Upper lobe of right lung (tissue), 1 donor: ENCODE measurements around the gene ANKS1B. TPM values are rescaled to one million over a fixed set of nuclear protein-coding genes. Genes with fewer than 3 reads are reported as not detected.

ENCODE experiments used
- ATAC-seq: fragments of 200-7000 bp; cut with Tn5 transposase; one replicate; pipeline ENCODE4 v1.9.1; 2020; ENCODE audit warnings: mild to moderate bottlenecking, moderate library complexity
- DNase-seq: peaks from one replicate; pipeline ENCODE4 v3.0.0-alpha.2; 2020
- H3K27ac ChIP-seq: fragments of 200-600 bp; one replicate; pipeline ENCODE4 v1.8.0; 2022
- H3K27me3 ChIP-seq: fragments of 200-600 bp; one replicate; pipeline ENCODE4 v1.8.0; 2022; ENCODE audit warnings: mild to moderate bottlenecking
- H3K36me3 ChIP-seq: fragments of 200-600 bp; one replicate; pipeline ENCODE4 v1.8.0; 2022
- H3K4me1 ChIP-seq: fragments of 200-600 bp; one replicate; pipeline ENCODE4 v1.8.0; 2022
- H3K4me3 ChIP-seq: fragments of 200-600 bp; one replicate; pipeline ENCODE4 v1.8.0; 2022; ENCODE audit warnings: mild to moderate bottlenecking
- H3K9me3 ChIP-seq: fragments of 200-600 bp; one replicate; pipeline ENCODE4 v1.8.0; 2022
- CTCF ChIP-seq: fragments of 200-600 bp; IDR thresholded peaks from one replicate; pipeline ENCODE4 v1.8.0; 2022; ENCODE audit warnings: antibody characterized with exemption
- intact Hi-C: fragments of 100-400 bp; cut with DNase I; formaldehyde crosslinking; loops from one replicate; pipeline ENCODE4 v1.11.0; 2022
- total RNA-seq: library from RNA; stranded (reverse); fragmentation: NEBNext Ultra II Directional; extraction: Animal tissue kit (Norgen Biotek cat#: 25700); gene quantifications from one replicate; pipeline ENCODE4 v1.2.1, GENCODE V29; 2021
- donor health status: DM: no; HTN: yes; CAD: no; lungs with severe emphysema.

ANKS1B gene
- total RNA-seq, 1 donor from 2014 or later: 5.3 TPM

DNA sequence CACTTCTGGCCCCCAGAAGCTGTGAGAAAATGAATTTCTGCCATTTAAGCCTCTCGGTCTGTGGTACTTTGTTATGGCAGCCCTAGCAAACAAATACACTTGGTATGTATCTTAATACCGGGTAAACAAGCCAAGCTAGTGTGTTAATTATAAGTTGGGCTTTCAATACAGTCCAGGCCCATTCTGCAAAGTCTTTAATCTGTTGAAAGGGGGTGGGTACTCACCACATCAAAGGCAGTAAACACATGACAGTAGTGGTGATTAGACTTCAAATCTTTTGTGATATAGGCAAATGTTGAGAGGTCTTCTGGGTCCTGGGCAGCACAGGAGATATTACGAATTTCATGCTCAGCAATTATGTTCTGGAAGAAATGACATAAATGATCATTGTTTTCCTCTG lies 1211.9 kb downstream of the ANKS1B start:
- Histone ChIP-seq H3K36me3 (no peaks in the 10 kb centered on the region), H3K4me3 (no peak overlapping the region), H3K9me3 (no peaks in the 10 kb centered on the region), H3K4me1 (no peaks in the 10 kb centered on the region), H3K27me3 (no peaks in the 10 kb centered on the region), H3K27ac (no peak overlapping the region)
- DNase-seq (no peak), ATAC-seq (no peak)
- intact Hi-C loops: no loop called here
- no peak for TF ChIP-seq CTCF

DNA sequence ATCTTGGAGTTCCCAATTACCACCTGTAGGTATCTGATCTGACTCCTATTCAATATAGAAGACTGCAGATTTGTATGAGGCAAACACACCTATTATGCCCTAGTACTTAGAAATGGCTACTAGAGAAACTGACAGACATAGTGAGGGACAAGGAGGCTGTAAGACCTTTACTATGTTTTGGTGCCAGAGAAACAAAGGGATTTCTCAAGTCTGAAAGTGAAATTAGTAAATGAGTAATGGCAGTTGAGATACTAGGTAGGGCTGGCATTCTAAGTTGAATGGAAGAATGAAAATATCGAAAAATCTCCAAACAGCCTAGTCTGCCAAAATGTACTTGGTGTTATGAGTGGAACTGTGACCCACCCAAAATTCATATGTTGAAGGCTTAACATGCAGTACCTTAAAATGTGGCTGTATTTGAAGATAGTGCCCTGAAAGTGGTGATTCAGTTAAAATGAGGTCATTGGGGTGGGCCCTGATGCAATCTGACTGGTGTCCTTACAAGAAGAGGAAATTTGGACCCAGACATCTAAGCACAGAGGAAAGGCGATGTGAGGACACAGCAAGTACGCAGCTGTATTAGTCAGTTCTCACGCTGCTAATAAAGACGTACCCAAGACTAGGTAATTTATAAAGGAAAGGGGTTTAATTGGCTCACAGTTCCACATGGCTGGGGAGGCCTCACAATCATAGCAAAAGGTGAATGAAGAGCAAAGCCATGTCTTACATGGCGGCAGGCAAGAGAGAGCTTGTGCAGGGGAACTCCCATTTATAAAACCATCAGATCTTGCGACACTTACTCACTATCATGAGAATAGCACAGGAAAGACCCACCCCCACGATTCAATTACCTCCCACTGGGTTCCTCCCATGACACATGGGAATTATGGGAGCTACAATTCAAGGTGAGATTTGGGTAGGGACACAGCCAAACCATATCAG lies 1212.7 kb downstream of the ANKS1B start:
- H3K4me3 ChIP-seq: no peak overlapping the region
- intact Hi-C loops: no loop called here
- no peak for DNase-seq
- no peaks in the 10 kb centered on the region for H3K4me1 ChIP-seq
- no peaks in the 10 kb centered on the region for H3K27me3 ChIP-seq
- H3K9me3 ChIP-seq: no peaks in the 10 kb centered on the region
- no peak for ATAC-seq
- no peaks in the 10 kb centered on the region for H3K36me3 ChIP-seq
- H3K27ac ChIP-seq: no peak overlapping the region
- no peak for TF ChIP-seq CTCF

- no peaks in the 10 kb centered on the region for H3K36me3 ChIP-seq
- no peak overlapping the region for H3K4me3 ChIP-seq
- DNase-seq: no peak
- no peak for TF ChIP-seq CTCF
- ATAC-seq: no peak
- no peaks in the 10 kb centered on the region for H3K4me1 ChIP-seq
- intact Hi-C loops: no loop called here
- H3K27ac ChIP-seq: no peak overlapping the region
- H3K27me3 ChIP-seq: no peaks in the 10 kb centered on the region
- H3K9me3 ChIP-seq: no peaks in the 10 kb centered on the region
Observed at GRCh38 chr12:98770230-98770629, 1214.5 kb downstream of the ANKS1B start.

DNA sequence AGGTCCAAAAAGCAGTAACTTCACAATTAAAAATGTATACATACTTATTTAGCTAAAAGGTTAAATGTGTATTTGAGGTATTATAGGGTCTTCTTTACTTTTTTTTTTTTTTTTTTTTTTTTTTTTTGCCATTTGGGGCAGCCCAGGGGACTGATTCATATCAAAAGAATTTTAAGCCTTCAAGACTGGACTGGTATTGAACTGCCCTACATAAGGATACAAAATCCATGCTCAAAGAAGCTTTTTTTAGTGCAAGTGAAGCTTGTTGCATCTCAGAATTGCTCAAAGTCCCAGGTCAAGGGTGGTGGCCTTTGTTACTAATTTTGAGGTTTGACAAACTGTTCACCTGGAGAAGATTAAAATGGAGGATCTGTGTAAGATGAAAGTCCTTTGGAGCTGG lies 1215.7 kb downstream of the ANKS1B start:
- no peak for DNase-seq
- intact Hi-C loops: no loop called here

GRCh38 chr12:98767248-98767647 lies 1217.5 kb downstream of the ANKS1B start:
- ATAC-seq (no peak), DNase-seq (no peak)
- Histone ChIP-seq H3K27me3 (no peaks in the 10 kb centered on the region), H3K36me3 (no peaks in the 10 kb centered on the region), H3K27ac (no peak overlapping the region), H3K4me1 (no peaks in the 10 kb centered on the region), H3K4me3 (no peak overlapping the region), H3K9me3 (no peaks in the 10 kb centered on the region)
- intact Hi-C loops: no loop called here
- TF ChIP-seq CTCF: no peak

More for the DNA sequence above, 1215.7 kb downstream of the ANKS1B start:
- Histone ChIP-seq H3K4me3 (no peak overlapping the region), H3K4me1 (no peaks in the 10 kb centered on the region), H3K27ac (no peak overlapping the region), H3K27me3 (no peaks in the 10 kb centered on the region), H3K36me3 (no peaks in the 10 kb centered on the region), H3K9me3 (no peaks in the 10 kb centered on the region)
- ATAC-seq: no peak
- no peak for TF ChIP-seq CTCF
